ENCODE measurements around the gene ADAM12. TPM values are rescaled to one million over a fixed set of nuclear protein-coding genes. Genes with fewer than 3 reads are reported as not detected.

ADAM12 gene
- total RNA-seq, 2 donors from 2014 or later, result under 0.01 to 0.52 TPM

DNA sequence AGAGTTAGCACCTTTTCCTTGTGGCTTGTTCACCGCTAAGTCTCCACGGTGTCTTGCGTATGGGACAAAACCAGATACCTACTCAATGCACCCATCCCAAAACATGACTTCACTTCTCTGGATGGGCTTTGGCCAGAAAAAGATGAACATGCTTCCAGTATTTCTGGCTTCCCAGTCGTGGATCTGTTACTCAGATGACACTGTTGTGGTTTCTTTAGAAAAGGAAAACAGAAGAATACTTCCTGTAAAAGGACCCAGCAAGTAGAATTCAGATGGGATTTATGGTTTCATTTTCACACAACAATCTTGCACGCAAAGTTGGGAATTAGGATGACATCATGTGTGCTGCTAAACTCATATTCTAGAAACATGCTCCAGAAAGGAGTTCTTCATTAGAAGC, 216.7 kb downstream of the ADAM12 start:
- 77 to 79% methylated on average over 5 of the region's 5 CpGs for WGBS, 2 donors
- no peaks in the 10 kb centered on the region for H3K36me3 ChIP-seq (replicated peaks in 1 of 2; ENCODE audit: insufficient read depth in 1 of 2, low read depth in 2 of 2)
- H3K9me3 ChIP-seq, result no peaks in the 10 kb centered on the region
- no peak overlapping the region for H3K4me3 ChIP-seq
- no peak for TF ChIP-seq POLR2A (IDR thresholded peaks at IDR 0.05)
- TF ChIP-seq, protein P1, sequence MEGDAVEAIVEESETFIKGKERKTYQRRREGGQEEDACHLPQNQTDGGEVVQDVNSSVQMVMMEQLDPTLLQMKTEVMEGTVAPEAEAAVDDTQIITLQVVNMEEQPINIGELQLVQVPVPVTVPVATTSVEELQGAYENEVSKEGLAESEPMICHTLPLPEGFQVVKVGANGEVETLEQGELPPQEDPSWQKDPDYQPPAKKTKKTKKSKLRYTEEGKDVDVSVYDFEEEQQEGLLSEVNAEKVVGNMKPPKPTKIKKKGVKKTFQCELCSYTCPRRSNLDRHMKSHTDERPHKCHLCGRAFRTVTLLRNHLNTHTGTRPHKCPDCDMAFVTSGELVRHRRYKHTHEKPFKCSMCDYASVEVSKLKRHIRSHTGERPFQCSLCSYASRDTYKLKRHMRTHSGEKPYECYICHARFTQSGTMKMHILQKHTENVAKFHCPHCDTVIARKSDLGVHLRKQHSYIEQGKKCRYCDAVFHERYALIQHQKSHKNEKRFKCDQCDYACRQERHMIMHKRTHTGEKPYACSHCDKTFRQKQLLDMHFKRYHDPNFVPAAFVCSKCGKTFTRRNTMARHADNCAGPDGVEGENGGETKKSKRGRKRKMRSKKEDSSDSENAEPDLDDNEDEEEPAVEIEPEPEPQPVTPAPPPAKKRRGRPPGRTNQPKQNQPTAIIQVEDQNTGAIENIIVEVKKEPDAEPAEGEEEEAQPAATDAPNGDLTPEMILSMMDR (IDR thresholded peaks at IDR 0.05), result no peak
- DNase-seq, result no peak
- no peak for ATAC-seq
- H3K4me1 ChIP-seq, result no peaks in the 10 kb centered on the region
- H3K27ac ChIP-seq, result no peak overlapping the region
- H3K27me3 ChIP-seq, result no peaks in the 10 kb centered on the region
- intact Hi-C loops (cut with DNase I), result no loop called here

DNA sequence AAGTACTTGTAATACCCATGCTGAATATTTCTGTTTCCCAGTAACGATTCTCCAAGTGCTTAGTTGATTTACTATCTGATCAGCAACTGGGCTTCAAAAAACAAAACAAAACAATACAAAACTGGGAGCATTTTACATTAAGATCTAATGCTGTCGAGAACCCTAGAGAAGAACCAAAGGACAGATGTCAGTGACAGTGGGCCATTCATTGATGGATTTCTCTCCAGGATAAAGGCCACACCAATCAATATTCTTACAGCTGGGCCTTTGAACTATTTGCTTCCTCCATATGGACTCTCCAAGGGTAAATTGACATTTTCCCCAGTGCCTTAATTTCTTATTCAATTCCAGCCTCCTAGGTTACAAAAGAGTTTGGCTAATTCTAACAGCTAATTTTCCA, 217.5 kb downstream of the ADAM12 start:
- no peaks in the 10 kb centered on the region for H3K36me3 ChIP-seq (replicated peaks in 1 of 2; ENCODE audit: insufficient read depth in 1 of 2, low read depth in 2 of 2)
- no peak overlapping the region for H3K4me3 ChIP-seq
- WGBS, 2 donors, result 31 to 48% methylated on average over 2 of the region's 2 CpGs
- no peak overlapping the region for H3K27ac ChIP-seq
- H3K4me1 ChIP-seq, result no peaks in the 10 kb centered on the region
- DNase-seq, result no peak
- TF ChIP-seq, protein P1 (IDR thresholded peaks at IDR 0.05), result no peak
- no peak for TF ChIP-seq POLR2A (IDR thresholded peaks at IDR 0.05)
- no peaks in the 10 kb centered on the region for H3K9me3 ChIP-seq
- intact Hi-C loops (cut with DNase I), result no loop called here
- ATAC-seq, result no peak
- H3K27me3 ChIP-seq, result no peaks in the 10 kb centered on the region

DNA sequence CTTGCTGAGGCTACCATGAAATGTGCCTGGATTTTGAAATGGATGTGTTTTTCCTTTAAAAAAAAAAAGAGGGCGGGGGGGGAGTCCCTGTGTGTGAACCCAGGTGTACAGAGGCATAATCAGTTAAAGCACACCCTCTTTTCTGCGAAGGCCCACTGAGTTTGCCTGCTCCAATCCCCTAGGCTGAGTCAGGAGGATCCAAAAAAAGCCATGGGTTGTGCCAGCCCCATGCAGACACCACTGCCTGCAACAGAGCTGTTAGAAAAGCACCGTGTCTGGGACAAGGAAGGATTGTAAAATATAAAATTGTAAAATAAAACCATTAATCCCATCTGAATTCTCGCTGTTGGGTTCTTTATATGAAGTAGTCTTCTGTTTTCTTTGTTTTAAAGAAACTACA, 217.9 kb downstream of the ADAM12 start:
- intact Hi-C loops (cut with DNase I), result no loop called here
- H3K27me3 ChIP-seq, result no peaks in the 10 kb centered on the region
- WGBS, 2 donors, result 52 to 64% methylated on average over 4 of the region's 4 CpGs
- H3K4me3 ChIP-seq, result no peak overlapping the region
- TF ChIP-seq, protein P1 (IDR thresholded peaks at IDR 0.05), result no peak
- no peak for TF ChIP-seq POLR2A (IDR thresholded peaks at IDR 0.05)
- no peaks in the 10 kb centered on the region for H3K36me3 ChIP-seq (replicated peaks in 1 of 2; ENCODE audit: insufficient read depth in 1 of 2, low read depth in 2 of 2)
- H3K9me3 ChIP-seq, result no peaks in the 10 kb centered on the region
- no peaks in the 10 kb centered on the region for H3K4me1 ChIP-seq
- ATAC-seq (no peak), DNase-seq (no peak)
- H3K27ac ChIP-seq, result no peak overlapping the region

DNA sequence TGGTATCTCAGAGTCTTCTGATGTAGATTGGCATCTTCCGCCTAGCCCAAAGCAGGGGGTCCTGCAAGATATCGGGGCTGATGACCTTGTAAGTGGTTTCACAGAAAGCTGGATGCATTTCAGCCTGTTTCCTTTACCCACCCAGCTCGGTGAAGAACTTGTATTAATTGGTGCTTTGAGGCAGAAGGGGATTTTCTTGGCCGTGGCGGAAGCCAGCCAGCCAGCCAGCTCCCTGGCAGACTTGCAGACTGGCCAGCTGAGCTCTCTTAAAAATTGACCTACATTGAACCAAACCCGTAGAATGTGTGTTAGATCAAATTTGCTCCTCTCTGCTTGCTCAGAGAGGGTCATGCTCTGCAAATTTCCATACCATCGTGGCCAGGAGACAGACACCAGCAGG, 218.4 kb downstream of the ADAM12 start:
- 65 to 69% methylated on average over 7 of the region's 7 CpGs for WGBS, 2 donors
- Histone ChIP-seq H3K9me3 (no peaks in the 10 kb centered on the region), H3K4me1 (no peaks in the 10 kb centered on the region), H3K27ac (no peak overlapping the region), H3K36me3 (replicated peaks in 1 of 2; ENCODE audit: insufficient read depth in 1 of 2, low read depth in 2 of 2) (no peaks in the 10 kb centered on the region), H3K27me3 (no peaks in the 10 kb centered on the region), H3K4me3 (no peak overlapping the region)
- intact Hi-C loops (cut with DNase I), result no loop called here
- no peak for TF ChIP-seq POLR2A (IDR thresholded peaks at IDR 0.05)
- DNase-seq (no peak), ATAC-seq (no peak)

DNA sequence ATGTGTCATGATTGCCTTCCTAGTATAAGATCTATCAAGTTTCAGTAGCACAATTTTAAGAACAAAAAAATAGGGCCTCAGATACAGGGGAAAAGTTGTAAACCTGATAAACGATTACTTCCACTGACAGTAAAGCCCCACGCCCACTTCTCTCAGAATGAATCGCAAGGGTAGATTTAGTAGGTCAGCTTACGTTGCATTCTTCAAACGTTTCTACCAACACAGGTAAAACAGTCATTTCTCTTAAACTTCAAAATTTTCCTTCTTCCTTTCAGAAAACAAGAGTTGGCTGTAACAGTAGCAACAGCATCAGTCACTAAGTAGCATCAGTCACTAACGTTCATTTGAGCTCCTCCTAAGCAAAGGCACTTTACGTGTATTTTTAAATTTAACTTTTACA, 221.5 kb downstream of the ADAM12 start:
- Histone ChIP-seq H3K4me1 (no peaks in the 10 kb centered on the region), H3K27me3 (no peaks in the 10 kb centered on the region), H3K27ac (no peak overlapping the region), H3K9me3 (no peaks in the 10 kb centered on the region), H3K36me3 (replicated peaks in 1 of 2; ENCODE audit: insufficient read depth in 1 of 2, low read depth in 2 of 2) (no peaks in the 10 kb centered on the region), H3K4me3 (no peak overlapping the region)
- TF ChIP-seq, protein P1 (IDR thresholded peaks at IDR 0.05), result no peak
- TF ChIP-seq POLR2A (IDR thresholded peaks at IDR 0.05), result no peak
- no peak for DNase-seq
- WGBS, 2 donors, result 73 to 74% methylated on average over 7 of the region's 7 CpGs
- ATAC-seq, result no peak
- intact Hi-C loops (cut with DNase I), result no loop called here
